Lung (tissue), 12 donors: ENCODE measurements around the gene SIGLEC8. TPM values are rescaled to one million over a fixed set of nuclear protein-coding genes. Genes with fewer than 3 reads are reported as not detected.

ENCODE experiments used
- ATAC-seq: fragments of 200-7000 bp; cut with Tn5 transposase; one replicate; pipeline ENCODE4 v1.9.1; 2020; ENCODE audit warnings: moderate number of reproducible peaks; ENCODE audit not compliant: insufficient read depth, low FRiP score
- DNase-seq, 3 donors: peaks; one replicate each; pipeline ENCODE4 v3.0.0-alpha.2; 2013 to 2017
- H3K27ac ChIP-seq, 2 donors: one replicate each; pipeline ENCODE4 v1.5.1; 2013; ENCODE audit warnings: mild to moderate bottlenecking in 2 of 2, moderate library complexity in 2 of 2, control low read depth in 1 of 2, inconsistent platforms in 1 of 2, low read depth in 1 of 2, low read length in 1 of 2
- H3K27me3 ChIP-seq, 3 donors: one replicate each; pipeline ENCODE4 v1.5.1; 2013; ENCODE audit warnings: low read length in 2 of 3; ENCODE audit not compliant: control insufficient read depth in 3 of 3, insufficient read depth in 3 of 3
- H3K36me3 ChIP-seq, 4 donors: one replicate each; pipeline ENCODE4 v1.5.1; 2013; ENCODE audit warnings: low read length in 4 of 4, mild to moderate bottlenecking in 1 of 4, moderate library complexity in 1 of 4; ENCODE audit not compliant: control insufficient read depth in 4 of 4, insufficient read depth in 4 of 4
- H3K4me1 ChIP-seq, 5 donors: one replicate each; pipeline ENCODE4 v1.5.1; 2013; ENCODE audit warnings: low read length in 5 of 5, mild to moderate bottlenecking in 2 of 5, moderate library complexity in 1 of 5; ENCODE audit not compliant: control insufficient read depth in 5 of 5, insufficient read depth in 5 of 5
- H3K4me3 ChIP-seq: one replicate; pipeline ENCODE4 v1.5.1; 2013; ENCODE audit warnings: mild to moderate bottlenecking, control low read depth, moderate library complexity
- H3K9ac ChIP-seq, 2 donors: one replicate each; pipeline ENCODE4 v1.5.1; 2013; ENCODE audit warnings: low read length in 2 of 2, control low read depth in 1 of 2; ENCODE audit not compliant: insufficient read depth in 1 of 2
- H3K9me3 ChIP-seq, 4 donors: one replicate each; pipeline ENCODE4 v1.5.1; 2013; ENCODE audit warnings: low read length in 3 of 4, mild to moderate bottlenecking in 1 of 4, moderate library complexity in 1 of 4; ENCODE audit not compliant: control insufficient read depth in 4 of 4, insufficient read depth in 3 of 4
- CTCF ChIP-seq: IDR thresholded peaks from 2 replicates; pipeline ENCODE4 v1.5.1; 2012; ENCODE audit warnings: mild to moderate bottlenecking; ENCODE audit errors: control extremely low read depth, extremely low read depth
- WGBS, 2 donors: extraction: QIAGEN DNeasy Blood & Tissue Kit; methylation state at CpG; one replicate each; pipeline ENCODE4 v1.1.7; 2013; 5-methylcytosine and 5-hydroxymethylcytosine counted together
- polyA plus RNA-seq, 2 donors: library from polyadenylated mRNA; stranded (reverse); fragments of 200-250 nt; gene quantifications; one replicate each; pipeline ENCODE4 v1.2.1, GENCODE V29; 2013
- total RNA-seq, 2 donors: library from RNA; depleted of rRNA in 1 of 2; stranded (reverse); fragments of >200 nt in 1 of 2; gene quantifications; one replicate each; pipeline ENCODE4 v1.2.1, GENCODE V29; 2014 to 2021
- donor health status: control.
- donor health status: control.
- donor health status: Bipolar disorder and iron deficiency.
- donor health status: healthy.
- donor health status: DM: yes; HTN: yes; CAD: no.

Gene SIGLEC8
- total and polyA plus RNA-seq, 4 donors = 0.22 to 0.77 (median 0.31) TPM

DNA sequence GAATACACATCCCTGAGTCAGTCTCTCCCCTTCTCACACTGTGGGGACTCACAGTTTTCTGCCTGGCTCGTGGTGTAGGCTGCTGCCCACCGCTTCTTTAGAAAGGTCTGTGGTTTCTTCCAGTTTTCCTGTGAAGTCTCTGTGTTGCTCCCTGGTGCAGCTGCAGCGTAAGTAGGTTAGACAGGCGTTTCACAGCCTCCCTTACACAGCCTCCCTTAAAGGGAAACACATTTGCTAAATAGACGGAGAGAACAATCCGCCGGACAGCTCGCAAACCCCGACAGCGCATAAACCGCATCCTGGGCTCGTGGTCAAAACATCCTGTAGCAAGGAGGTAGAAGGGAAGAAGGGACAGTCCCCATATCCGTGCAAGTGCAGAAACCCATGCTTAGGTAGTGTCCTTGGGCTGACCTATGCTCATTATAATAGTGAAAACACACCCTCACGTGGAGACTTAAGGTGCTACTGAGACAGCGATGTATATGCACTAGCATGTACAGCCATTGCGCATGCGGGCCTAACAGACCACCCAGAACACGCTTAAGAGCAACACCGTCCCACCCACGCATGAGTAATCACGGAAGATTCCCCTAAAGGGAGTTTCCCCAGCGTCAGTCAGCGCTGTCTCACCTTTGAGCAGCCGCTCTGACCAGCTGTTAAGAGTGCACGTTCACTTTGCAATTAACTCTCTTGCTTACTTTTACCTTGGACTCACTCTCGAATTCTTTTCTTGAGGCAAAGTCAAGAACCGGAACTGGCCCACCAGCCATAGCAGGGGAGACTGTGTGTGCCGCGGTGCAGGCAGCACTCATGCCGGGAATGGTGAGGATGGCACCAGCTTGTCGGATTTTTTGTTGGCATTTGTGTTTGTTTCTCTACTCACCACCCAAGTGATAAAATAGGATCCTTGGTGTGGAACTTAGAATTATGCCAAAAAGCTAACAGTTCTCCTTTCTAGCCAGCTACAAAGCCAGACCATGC lies 16.6 kb downstream of the SIGLEC8 start:
- H3K9ac ChIP-seq = no peak overlapping the region
- no peak for DNase-seq

GRCh38 chr19:51440846-51441409 lies 17.3 kb downstream of the SIGLEC8 start:
- no peaks in the 10 kb centered on the region for H3K36me3 ChIP-seq
- no peak overlapping the region for H3K9ac ChIP-seq
- H3K9me3 ChIP-seq = no peaks in the 10 kb centered on the region
- no peak overlapping the region for H3K27ac ChIP-seq
- no peak for ATAC-seq
- 20 to 30% methylated on average over 11 of the region's 11 CpGs for WGBS, 2 donors
- H3K4me3 ChIP-seq = no peak overlapping the region
- peaks cover 0 to 3% (median 0%) of the 10 kb centered on the region in 5 donors for H3K4me1 ChIP-seq
- TF ChIP-seq CTCF = no peak
- no peak for DNase-seq
- H3K27me3 ChIP-seq = no peaks in the 10 kb centered on the region

More for the DNA sequence above, 16.6 kb downstream of the SIGLEC8 start:
- Histone ChIP-seq H3K4me3 (no peak overlapping the region), H3K9me3 (no peaks in the 10 kb centered on the region), H3K27ac (no peak overlapping the region), H3K27me3 (peaks cover 0 to 2% (median 0%) of the 10 kb centered on the region in 3 donors), H3K36me3 (no peaks in the 10 kb centered on the region), H3K4me1 (peaks cover 0 to 3% (median 0%) of the 10 kb centered on the region in 5 donors)
- no peak for TF ChIP-seq CTCF
- no peak for ATAC-seq
- 36 to 52% methylated on average over 31 of the region's 31 CpGs for WGBS, 2 donors

DNA sequence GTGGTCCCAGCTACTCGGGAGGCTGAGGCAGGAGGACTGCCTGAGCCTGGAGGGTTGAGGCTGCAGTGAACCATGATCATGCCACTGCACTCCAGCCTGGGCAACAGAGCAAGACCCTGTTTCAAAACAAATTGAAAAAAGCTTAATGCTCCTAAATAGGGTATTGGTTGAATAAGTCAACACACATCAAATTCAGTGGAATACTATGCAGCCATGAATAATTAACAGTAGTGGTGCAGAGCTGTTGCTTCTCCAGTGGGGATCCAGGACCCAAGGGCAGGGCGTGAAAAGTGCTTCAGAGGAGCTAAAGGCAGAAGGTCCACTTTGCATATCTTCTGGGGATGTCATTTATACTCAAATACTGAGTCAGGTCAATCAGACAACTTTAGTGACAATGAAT lies 18.2 kb downstream of the SIGLEC8 start:
- H3K27me3 ChIP-seq = peaks cover 0 to 2% (median 0%) of the 10 kb centered on the region in 3 donors
- no peak for TF ChIP-seq CTCF
- H3K27ac ChIP-seq = no peak overlapping the region
- WGBS, 2 donors = 70 to 92% methylated on average over 2 of the region's 2 CpGs
- H3K4me3 ChIP-seq = no peak overlapping the region
- DNase-seq = no peak
- H3K36me3 ChIP-seq = no peaks in the 10 kb centered on the region
- H3K4me1 ChIP-seq = peaks cover 0 to 3% (median 0%) of the 10 kb centered on the region in 5 donors
- H3K9me3 ChIP-seq = no peaks in the 10 kb centered on the region
- H3K9ac ChIP-seq = no peak overlapping the region
- ATAC-seq = no peak
